HUDEP-2 (cell line): ENCODE measurements around the gene PIP5KL1.
A peak's percentile ranks its signal among the peaks of the same experiment; 100 is the strongest.

Experiments
- DNase-seq, 76 experiments: peaks; one replicate each; lab custom pipeline; 2025; ENCODE audit not compliant: unreplicated experiment in 76 of 76; lab: John Stamatoyannopoulos, UW

PIP5KL1 gene

GRCh38 chr9:127917603-127918002 lies 13.0 kb downstream of the PIP5KL1 start:
- DNase-seq = no peak

DNA sequence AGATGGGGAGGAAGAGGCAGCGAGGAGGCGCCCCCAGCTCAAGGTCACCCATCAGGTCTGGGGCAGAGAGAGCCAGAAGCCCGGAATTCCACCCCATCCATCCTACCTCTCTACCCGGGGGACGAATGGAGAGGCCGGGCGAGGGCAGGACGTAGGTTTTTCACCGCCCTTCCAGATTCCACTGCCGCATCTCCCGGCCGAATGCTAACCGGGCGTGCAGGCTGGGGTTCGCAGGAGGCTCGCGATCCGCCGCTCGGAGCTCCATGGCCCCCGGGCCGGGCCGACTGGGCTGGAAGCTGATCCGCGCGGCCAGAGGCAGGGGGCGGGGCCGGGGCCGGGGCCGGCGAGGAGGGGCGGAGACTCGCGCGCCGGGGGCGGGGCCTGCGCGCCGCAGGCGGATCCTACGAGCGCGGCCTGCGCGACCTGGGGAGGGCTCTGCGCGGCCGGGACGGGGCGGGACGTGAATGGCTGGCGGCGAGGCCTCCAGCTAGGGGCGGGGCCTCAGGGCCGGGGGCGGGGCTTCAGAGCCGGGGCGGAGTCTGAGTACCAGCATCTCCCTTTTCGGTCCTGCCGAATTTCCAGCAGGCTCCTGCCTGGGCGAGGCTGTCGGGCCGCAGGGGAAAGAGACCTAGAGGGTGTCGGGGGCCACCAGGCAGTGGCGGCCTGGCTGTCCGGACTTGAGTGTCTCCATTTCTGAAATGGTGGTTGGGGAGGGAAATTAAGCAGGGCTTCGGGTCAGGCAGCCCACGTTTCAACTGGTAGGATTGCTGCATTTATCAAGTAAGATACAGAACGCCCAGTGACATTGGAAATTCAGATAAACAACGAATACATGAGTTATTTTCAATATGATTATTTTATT lies 13.6 kb downstream of the PIP5KL1 start, which contains the start of gene ST6GALNAC4:
Gene ST6GALNAC4, minus strand, starts transcription at position 322 of the 862 bp plus-strand sequence. CDS start 622 bp downstream, outside the sequence.
- DNase-seq = peak in 73 of 76 experiments; percentile 49 to 98 (median 91)

GRCh38 chr9:127915801-127916719 lies 14.5 kb downstream of the PIP5KL1 start:
- DNase-seq = peak in 3 of 76 experiments; percentile 34 to 39 (median 35)

DNA sequence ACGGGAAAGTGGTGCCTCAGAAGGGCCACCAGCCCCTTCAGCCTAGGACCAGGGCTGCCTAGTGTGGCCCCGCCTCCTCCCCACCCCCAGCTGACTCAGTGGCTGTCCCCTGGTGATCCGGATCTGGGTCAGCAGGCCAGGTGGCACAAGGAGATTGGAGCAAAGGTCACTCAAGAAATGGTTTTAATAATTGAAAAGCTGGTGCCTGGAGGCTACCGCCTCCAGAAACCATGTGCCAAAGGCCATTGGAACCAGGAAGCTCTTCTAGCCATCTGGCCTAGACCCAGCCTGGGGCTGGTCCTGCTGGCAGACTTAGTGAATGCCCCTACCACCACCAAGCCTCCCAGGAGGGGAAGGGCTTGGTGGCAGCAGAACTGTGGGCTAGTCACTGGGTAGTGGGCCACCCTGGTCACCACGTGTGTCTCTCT lies 15.2 kb downstream of the PIP5KL1 start:
- DNase-seq = peak in 65 of 76 experiments; percentile 24 to 79 (median 57)

GRCh38 chr9:127913682-127914081 lies 16.9 kb downstream of the PIP5KL1 start:
- no peak for DNase-seq

DNA sequence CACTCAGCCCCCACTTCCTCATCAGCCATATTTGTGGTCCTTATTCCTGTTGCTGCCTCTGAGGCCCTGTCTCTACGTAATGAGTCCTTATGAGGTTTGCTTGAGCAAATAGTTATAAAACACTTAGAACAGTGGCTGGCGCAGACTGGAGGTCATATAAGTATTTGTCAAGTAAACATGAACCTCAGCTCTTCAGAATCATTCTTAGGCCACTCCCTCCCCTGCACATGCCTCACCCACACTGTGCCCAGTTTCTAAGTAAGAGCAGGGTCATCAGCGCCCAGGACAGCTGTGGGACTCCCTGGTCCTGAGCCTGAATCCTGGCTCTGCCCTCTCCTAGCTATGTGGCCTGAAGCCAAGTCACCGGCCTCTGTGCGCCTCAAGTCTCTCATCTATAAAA lies 17.7 kb downstream of the PIP5KL1 start:
- DNase-seq = no peak

DNA sequence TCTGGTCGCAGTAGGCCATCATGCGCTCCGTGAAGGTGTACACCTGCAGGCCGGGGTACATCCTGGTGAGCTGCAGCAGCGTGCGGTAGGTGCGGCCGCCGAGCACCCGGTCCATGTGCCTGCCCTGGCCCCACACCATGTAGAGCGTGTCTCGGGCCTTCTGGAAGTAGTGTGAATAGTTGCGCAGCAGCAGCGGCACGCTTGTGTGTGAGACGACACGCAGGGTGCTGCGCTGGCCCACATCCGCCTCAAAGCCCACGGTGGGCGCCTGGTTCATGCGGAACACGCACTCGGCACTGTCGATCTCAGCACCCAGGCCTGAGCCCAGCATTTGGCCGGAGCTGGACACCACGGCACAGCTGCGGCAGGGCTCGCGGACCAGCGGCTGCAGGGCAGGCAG lies 18.3 kb downstream of the PIP5KL1 start:
- no peak for DNase-seq

- DNase-seq = peak in 15 of 76 experiments; percentile 19 to 62 (median 34)
Observed at GRCh38 chr9:127910613-127911205, 19.9 kb downstream of the PIP5KL1 start.

GRCh38 chr9:127909839-127910273 lies 20.7 kb downstream of the PIP5KL1 start:
- no peak for DNase-seq

DNA sequence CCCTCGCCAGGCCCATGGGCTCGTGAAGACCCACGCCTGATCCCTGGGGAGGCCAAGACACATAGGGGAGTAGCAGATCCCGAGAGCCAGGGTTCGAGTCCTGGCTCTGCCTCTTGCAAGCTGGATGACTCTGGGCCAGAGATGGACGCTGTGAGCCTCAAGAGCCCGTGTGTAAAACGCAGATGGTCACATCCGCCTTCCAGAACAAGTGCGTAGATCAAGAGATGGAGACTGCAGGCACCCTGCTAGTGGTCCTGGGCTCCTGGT lies 22.0 kb downstream of the PIP5KL1 start:
- DNase-seq = no peak

DNA sequence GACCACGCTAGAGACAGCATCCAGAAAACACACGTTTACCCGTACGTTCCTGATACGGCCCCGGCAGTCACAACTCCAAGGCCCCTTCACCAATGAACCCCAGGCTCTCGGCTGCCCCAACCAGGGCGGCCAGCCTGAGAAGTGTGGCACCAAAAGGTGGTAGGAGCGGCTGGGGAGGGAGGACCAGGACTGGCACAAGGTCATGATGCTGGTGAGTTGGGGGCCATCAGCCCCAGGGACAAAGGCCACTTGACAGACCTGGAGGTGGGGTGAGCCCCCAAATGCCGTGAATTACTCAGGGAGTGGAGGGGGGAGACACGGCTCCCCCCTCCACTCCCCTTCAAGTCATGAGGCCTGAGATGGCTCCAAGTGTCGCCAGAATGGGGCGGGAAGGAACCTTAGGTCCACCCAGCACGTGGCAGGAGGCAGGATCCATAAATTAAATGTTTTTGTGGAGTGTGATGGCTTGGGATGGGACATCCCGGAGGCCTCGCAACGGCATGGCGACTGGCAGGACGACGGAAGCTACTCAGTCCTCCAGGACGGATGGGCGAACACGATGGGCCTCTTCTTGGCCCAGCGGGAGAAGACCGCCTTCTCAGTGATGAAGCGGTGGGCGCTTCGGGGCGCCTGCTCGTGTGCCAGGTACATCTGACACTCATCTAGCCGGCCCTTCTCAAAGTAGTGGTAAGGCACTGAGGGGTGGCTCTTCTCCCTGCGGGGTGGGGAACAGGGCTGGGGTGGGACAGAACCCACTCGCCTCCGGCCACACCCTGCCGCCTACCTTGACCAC lies 22.5 kb downstream of the PIP5KL1 start:
- no peak for DNase-seq

DNA sequence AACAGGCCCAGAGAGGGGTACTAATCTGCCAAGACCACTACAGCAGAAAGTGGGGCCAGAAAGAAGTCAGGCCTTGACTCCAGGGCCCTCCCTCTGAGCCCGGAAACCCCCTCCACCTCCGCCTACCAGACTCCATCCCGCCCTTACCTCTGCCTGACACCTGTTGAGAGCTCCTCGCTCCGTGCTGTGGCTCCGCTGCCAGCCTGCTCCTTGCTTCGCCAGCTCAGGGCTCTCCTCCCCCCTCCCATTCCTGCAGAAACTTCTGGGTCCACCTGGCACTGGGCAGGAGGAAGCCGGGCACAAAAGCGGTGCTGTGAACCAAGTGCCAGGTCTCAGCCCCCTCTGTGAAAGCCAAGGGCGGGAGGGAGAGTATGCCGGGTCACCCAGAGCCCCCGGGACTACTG lies 24.8 kb downstream of the PIP5KL1 start:
- DNase-seq = no peak

- DNase-seq = peak in 1 of 76 experiments; percentile 11
Observed at GRCh38 chr9:127905004-127905728, 25.4 kb downstream of the PIP5KL1 start.

DNA sequence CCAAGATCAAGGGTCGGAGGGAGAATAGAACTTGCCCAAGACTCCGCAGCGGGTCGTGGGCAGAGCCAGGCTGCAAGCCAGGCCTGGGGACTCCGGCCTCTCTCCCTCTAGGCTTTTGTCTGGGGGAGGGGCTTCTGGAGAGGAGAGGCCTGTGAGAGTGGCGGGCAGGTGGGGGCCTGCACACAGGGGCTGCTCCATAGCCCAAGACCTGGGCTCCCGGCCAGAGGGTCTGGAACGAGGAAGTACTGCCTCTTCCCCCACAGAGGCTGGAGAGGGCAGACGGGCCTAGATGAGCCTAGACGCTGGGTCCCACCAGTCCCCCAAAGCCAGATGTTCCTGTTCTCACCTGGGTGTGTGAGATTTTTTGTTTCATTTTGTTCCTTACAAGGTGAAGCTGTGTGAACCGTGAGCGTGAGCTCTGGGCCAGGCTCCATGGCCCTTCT lies 26.0 kb downstream of the PIP5KL1 start:
- no peak for DNase-seq

DNA sequence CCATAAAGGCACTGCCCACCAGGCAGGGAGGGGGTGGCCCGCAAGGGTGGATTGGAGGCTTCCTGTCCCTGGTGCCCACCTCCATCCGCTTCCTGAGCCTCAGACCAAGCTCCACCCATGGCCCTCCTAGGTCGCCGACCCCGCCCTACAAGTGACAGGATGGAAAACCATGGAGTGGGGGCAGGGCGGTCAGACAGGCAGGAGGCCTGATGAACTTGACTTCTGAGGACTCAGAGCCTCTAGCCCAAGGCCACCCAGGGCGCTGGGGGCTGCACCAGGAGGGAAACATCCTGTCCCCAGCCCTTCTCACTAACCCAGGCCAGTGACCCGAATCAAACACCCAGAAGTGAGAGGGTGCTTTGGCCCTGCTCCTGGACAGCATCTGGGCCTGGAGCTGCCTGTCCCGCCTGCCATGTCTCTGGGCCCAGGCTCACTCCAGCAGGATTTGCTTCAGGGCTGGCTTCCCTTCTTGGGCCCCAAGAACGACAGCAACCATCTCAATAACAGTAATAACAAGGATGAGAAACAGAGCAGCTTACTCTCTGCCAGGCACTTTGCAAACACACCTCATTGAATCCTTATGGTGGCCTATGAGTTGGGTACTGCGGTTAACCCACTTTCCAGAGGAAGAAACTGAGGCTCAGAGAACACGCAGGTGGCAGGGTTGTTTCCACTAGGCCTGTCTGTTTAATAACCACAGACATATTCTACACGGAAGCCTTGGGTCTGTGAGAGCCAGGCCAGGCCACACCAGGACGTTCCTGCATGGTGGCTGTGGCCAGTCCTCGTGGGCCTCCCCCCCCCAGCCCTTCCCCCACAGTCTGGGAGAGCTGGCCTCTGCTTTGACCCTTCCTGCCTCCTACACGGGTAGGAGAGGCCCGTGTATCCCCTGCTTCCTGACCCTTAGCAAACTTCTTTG lies 26.8 kb downstream of the PIP5KL1 start:
- peak in 67 of 76 experiments; percentile 21 to 83 (median 59) for DNase-seq

- DNase-seq = peak in 53 of 76 experiments; percentile 10 to 79 (median 44)
Observed at GRCh38 chr9:127899128-127899943, 31.2 kb downstream of the PIP5KL1 start, which contains the start of gene ST6GALNAC6. Gene ST6GALNAC6 (minus strand): TSS chr9:127899603. CDS start chr9:127897981, 1,622 bp downstream.

DNA sequence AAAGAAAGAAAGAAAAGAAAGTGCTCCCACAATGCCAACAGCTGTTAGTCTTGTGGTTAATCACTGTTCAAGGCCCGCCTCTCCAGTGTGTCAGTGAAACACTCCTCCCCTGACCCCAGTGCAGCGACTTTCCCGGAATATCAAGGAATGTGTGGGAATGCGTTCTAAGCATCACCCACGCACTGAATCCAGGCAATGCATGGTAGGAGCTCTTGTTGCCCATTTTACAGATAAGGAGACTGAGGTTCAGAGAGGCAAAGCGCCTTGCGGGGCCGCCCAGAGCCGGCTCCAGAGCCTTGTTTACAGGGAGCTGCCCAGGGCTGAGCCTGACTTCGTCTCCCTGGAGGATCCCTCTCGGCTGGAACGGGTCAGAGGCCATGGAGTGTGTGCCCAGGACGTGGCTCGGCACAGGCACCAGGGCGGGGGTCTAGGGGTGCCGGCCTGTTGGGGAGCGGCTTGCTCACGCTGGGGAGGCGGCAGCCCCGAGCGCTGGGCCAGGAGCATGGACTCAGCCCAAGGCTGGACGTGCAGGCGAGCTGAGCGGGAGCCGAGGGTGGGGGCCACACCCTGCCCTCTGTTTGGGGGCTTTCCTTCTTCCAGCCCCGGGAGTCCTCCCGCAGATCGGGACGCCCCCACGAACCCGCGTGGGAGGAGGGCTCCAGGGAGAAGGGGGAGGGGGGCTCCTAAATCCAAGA lies 32.0 kb downstream of the PIP5KL1 start:
- DNase-seq = peak in 8 of 76 experiments; percentile 25 to 57 (median 32)
